HFF-Myc (cell line): Measurements from ENCODE around the gene DCUN1D3.

Source experiments
- DNase-seq: peaks from one replicate; pipeline ENCODE4 v3.0.0-alpha.2; 2011; ENCODE audit warnings: low read depth; ENCODE audit errors: extremely low read depth
- H3K4me3 ChIP-seq: replicated peaks from 2 replicates; pipeline ENCODE4 v1.5.1; 2011; ENCODE audit warnings: low read depth, mild to moderate bottlenecking, control low read depth, low read length
- TF ChIP-seq, protein P1 (sequence below): IDR thresholded peaks from 2 replicates; pipeline ENCODE4 v1.5.1; 2012; ENCODE audit warnings: mild to moderate bottlenecking, low read depth, low read length, control low read depth; ENCODE audit errors: missing control alignments

DCUN1D3 gene

GRCh38 chr16:20894388-20894787, 5.8 kb downstream of the DCUN1D3 start:
- no peak overlapping the region for H3K4me3 ChIP-seq
- no peak for DNase-seq
- TF ChIP-seq, protein P1, sequence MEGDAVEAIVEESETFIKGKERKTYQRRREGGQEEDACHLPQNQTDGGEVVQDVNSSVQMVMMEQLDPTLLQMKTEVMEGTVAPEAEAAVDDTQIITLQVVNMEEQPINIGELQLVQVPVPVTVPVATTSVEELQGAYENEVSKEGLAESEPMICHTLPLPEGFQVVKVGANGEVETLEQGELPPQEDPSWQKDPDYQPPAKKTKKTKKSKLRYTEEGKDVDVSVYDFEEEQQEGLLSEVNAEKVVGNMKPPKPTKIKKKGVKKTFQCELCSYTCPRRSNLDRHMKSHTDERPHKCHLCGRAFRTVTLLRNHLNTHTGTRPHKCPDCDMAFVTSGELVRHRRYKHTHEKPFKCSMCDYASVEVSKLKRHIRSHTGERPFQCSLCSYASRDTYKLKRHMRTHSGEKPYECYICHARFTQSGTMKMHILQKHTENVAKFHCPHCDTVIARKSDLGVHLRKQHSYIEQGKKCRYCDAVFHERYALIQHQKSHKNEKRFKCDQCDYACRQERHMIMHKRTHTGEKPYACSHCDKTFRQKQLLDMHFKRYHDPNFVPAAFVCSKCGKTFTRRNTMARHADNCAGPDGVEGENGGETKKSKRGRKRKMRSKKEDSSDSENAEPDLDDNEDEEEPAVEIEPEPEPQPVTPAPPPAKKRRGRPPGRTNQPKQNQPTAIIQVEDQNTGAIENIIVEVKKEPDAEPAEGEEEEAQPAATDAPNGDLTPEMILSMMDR = no peak

- no peak overlapping the region for H3K4me3 ChIP-seq
- TF ChIP-seq, protein P1 = no peak
- no peak for DNase-seq
Observed at GRCh38 chr16:20889625-20890275, 10.4 kb downstream of the DCUN1D3 start.

DNA sequence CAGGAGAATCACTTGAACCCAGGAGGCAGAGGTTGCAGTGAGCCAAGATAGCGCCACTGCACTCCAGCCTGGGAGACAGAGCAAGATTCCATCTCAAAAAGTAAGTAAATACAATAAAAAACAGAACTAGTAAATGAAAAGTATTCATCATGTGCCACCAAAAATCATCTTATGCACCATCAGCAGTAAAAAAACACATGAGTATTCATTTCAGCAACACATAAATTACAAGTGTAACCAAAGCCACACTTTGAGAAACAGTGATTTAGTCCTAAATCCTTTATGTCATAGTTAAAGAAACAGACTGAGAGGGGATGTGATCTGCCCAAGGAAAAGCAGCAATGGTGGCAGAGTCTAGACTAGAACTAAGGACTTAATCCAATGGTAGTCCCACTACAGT, 13.0 kb downstream of the DCUN1D3 start:
- no peak for DNase-seq
- TF ChIP-seq, protein P1 = no peak
- H3K4me3 ChIP-seq = no peak overlapping the region

DNA sequence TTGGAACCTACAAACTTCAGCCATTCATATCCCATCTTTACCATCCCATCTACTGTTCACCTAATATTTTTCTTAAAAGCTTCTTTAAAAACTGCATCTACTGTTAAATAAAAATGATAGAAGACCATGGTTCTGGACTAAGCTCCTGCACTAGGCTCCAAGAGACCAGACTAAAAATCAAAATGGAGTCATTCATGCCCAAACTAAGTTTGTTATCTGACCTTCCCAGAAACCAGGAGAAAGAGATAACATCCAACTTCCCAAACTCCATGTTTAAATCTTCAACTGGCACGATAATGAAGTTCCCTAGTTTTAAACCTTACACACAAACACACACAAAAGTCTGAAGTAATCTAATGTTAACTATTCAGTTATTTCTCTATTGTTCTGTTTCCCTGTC, 13.8 kb downstream of the DCUN1D3 start:
- TF ChIP-seq, protein P1 = no peak
- DNase-seq = no peak
- H3K4me3 ChIP-seq = no peak overlapping the region

DNA sequence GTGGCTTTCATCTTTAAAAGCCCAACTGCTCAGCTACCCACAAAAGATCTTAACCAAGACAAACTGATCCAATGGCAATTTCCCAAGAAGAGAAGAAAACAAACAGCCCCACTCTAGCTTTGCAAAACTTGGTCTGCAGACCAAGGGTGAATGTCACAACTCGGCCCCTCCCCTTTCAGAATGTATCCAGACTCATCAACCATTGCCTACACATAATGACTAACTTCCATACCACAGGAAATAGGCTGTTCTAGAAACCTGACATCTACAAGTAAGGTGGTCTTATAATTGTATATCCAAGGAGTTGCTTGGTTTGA, 16.0 kb downstream of the DCUN1D3 start:
- no peak overlapping the region for H3K4me3 ChIP-seq
- DNase-seq = no peak
- TF ChIP-seq, protein P1 = no peak

DNA sequence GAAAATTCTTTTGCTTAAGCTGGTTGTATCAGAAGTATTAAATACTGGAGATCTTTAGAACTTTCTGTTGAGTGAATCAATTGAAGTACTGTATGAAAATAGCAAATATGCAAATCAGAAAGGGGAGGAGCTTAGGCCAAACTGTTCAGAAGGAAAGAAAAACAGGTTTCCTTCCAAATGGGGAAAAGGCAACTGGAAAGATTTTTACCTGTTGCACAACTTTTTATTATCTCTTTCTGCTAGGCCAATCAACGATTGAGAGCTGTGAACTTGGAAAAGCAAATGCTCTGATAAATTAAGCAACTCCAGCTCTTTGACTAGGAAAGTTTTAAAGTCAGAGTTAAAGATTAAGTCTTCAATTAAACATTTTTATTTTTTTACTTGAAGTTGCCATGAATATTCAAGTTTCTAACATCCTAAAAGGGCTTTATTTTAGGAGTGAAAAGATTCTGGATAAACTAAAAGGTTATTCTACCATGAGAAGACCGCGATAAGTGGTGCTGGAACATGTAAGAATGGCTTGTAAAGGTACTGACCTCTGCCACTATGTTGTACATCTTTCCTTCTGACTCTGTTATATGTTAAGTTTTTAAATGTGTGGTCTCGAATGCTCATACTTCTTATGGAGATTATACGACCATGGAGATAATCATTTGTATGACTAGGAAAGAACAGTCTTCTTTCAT, 16.5 kb downstream of the DCUN1D3 start:
- TF ChIP-seq, protein P1 = no peak
- no peak for DNase-seq
- no peak overlapping the region for H3K4me3 ChIP-seq
